ENCODE data around the gene TMTC2.

Gene TMTC2

GRCh38 chr12:83083616-83084015 lies 396.9 kb downstream of the TMTC2 start:
- DNase-seq, result no peak
- H3K36me3 ChIP-seq (ENCODE audit: control insufficient read depth in 4 of 4, insufficient read depth in 4 of 4, low read length in 3 of 4), result no peaks in the 10 kb centered on the region
- 90% methylated on average over 2 of the region's 4 CpGs for WGBS (ENCODE audit: insufficient coverage)
- POLR2A ChIA-PET, result no interaction called here
- H3K4me3 ChIP-seq (ENCODE audit: control insufficient read depth in 1 of 7, extremely low read depth in 1 of 7, insufficient read depth in 4 of 7, low read depth in 2 of 7, low read length in 6 of 7), result no peak overlapping the region
- no peaks in the 10 kb centered on the region for H3K27me3 ChIP-seq (replicated peaks in 2 of 5; ENCODE audit: control insufficient read depth in 4 of 5, insufficient read depth in 5 of 5, low read length in 4 of 5)
- H3K27ac ChIP-seq (ENCODE audit: insufficient read depth in 1 of 2, low read depth in 1 of 2, low read length in 2 of 2, poor library complexity in 1 of 2, severe bottlenecking in 2 of 2), result no peak overlapping the region
- CTCF ChIA-PET, result no interaction called here
- H3K9me3 ChIP-seq (ENCODE audit: control extremely low read depth in 1 of 5, control insufficient read depth in 4 of 5, insufficient read depth in 2 of 5, low read depth in 1 of 5, low read length in 4 of 5), result no peaks in the 10 kb centered on the region
- no peaks in the 10 kb centered on the region for H3K4me1 ChIP-seq (ENCODE audit: control extremely low read depth in 1 of 4, control insufficient read depth in 4 of 4, insufficient read depth in 4 of 4, low read length in 3 of 4)

DNA sequence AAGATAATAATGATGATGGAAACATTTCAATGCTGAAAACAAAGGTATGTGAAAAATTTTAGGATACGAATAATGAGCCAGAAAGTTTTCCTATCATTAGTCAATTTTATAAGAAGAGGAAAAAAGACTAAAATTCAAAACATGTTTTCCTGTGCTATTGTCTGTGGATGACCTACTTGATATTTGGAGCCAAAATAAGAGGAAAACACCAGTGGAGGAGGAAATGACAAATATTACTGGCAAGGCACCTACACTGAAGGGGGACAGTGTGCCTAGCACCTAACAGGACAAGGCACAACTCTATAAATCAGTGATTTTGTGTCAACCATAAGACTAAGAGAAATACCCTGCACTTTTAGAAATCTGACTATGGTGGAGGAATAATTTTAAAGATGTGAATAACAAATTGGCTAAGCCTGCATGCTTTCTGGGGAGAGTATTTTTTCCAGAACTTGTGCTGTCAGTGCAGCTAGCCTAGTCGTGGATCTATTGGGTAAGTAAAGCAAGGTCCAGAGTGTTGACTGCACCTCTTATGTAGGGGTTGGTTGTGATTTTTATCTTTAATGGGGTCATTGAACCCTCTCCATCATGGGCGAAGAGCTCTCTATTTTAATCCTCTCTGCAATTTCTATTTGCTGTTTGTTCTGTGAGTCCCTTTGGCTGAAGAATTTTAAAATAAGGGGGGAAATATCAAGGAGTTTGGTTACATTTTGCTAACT lies 398.0 kb downstream of the TMTC2 start:
- POLR2A ChIA-PET, result no interaction called here
- Histone ChIP-seq H3K9me3 (ENCODE audit: control extremely low read depth in 1 of 5, control insufficient read depth in 4 of 5, insufficient read depth in 2 of 5, low read depth in 1 of 5, low read length in 4 of 5) (no peaks in the 10 kb centered on the region), H3K4me1 (ENCODE audit: control extremely low read depth in 1 of 4, control insufficient read depth in 4 of 4, insufficient read depth in 4 of 4, low read length in 3 of 4) (no peaks in the 10 kb centered on the region), H3K4me3 (ENCODE audit: control insufficient read depth in 1 of 7, extremely low read depth in 1 of 7, insufficient read depth in 4 of 7, low read depth in 2 of 7, low read length in 6 of 7) (no peak overlapping the region), H3K27ac (ENCODE audit: insufficient read depth in 1 of 2, low read depth in 1 of 2, low read length in 2 of 2, poor library complexity in 1 of 2, severe bottlenecking in 2 of 2) (no peak overlapping the region), H3K36me3 (ENCODE audit: control insufficient read depth in 4 of 4, insufficient read depth in 4 of 4, low read length in 3 of 4) (no peaks in the 10 kb centered on the region), H3K27me3 (replicated peaks in 2 of 5; ENCODE audit: control insufficient read depth in 4 of 5, insufficient read depth in 5 of 5, low read length in 4 of 5) (no peaks in the 10 kb centered on the region)
- CTCF ChIA-PET, result no interaction called here
- 100% methylated on average over 1 of the region's 3 CpGs for WGBS (ENCODE audit: insufficient coverage)
- DNase-seq, result no peak

DNA sequence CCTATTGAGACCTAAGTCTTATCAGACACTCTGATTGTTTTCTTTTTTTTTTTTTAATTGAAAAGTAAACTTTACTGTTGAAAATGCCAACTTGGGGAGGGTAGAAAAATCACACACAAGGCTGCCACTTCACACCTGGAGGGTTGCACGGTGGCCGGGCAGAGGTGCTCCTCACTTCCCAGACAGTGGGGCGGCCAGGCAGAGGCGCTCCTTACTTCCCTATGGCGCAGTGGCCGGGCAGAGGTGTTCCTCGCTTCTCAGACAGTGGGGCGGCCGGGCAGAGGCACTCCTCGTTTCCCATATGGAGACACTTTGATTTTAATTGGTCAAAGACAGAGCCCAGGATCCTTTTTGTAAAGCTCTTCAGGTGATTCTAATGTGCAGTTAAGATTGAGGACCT lies 399.3 kb downstream of the TMTC2 start:
- H3K9me3 ChIP-seq (ENCODE audit: control extremely low read depth in 1 of 5, control insufficient read depth in 4 of 5, insufficient read depth in 2 of 5, low read depth in 1 of 5, low read length in 4 of 5), result no peaks in the 10 kb centered on the region
- no peak overlapping the region for H3K4me3 ChIP-seq (ENCODE audit: control insufficient read depth in 1 of 7, extremely low read depth in 1 of 7, insufficient read depth in 4 of 7, low read depth in 2 of 7, low read length in 6 of 7)
- CTCF ChIA-PET, result no interaction called here
- no peak overlapping the region for H3K27ac ChIP-seq (ENCODE audit: insufficient read depth in 1 of 2, low read depth in 1 of 2, low read length in 2 of 2, poor library complexity in 1 of 2, severe bottlenecking in 2 of 2)
- DNase-seq, result no peak
- no peaks in the 10 kb centered on the region for H3K27me3 ChIP-seq (replicated peaks in 2 of 5; ENCODE audit: control insufficient read depth in 4 of 5, insufficient read depth in 5 of 5, low read length in 4 of 5)
- no peaks in the 10 kb centered on the region for H3K4me1 ChIP-seq (ENCODE audit: control extremely low read depth in 1 of 4, control insufficient read depth in 4 of 4, insufficient read depth in 4 of 4, low read length in 3 of 4)
- no peaks in the 10 kb centered on the region for H3K36me3 ChIP-seq (ENCODE audit: control insufficient read depth in 4 of 4, insufficient read depth in 4 of 4, low read length in 3 of 4)
- POLR2A ChIA-PET, result no interaction called here
- 95% methylated on average over 10 of the region's 10 CpGs for WGBS (ENCODE audit: insufficient coverage)

DNA sequence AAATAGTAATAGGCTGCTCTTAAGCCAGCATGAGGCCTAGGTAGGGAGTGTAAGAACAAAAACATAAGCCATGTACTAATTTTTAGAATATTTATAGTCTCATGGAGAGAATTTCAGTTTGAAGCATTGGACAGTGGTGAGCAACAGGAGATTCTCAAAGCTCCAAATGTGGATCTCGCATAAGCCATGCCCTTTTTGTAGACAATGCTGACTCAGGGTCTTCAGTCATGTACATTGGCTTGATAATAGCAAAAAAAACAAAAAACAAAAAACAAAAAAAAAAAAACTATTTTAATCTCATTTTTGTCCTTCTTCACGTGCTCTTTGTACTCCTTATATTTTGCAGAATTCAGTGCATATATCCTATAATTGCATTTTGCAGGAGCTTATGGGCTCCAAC lies 402.9 kb downstream of the TMTC2 start:
- H3K27ac ChIP-seq (ENCODE audit: insufficient read depth in 1 of 2, low read depth in 1 of 2, low read length in 2 of 2, poor library complexity in 1 of 2, severe bottlenecking in 2 of 2), result no peak overlapping the region
- no peak for DNase-seq
- no peaks in the 10 kb centered on the region for H3K36me3 ChIP-seq (ENCODE audit: control insufficient read depth in 4 of 4, insufficient read depth in 4 of 4, low read length in 3 of 4)
- no peaks in the 10 kb centered on the region for H3K27me3 ChIP-seq (replicated peaks in 2 of 5; ENCODE audit: control insufficient read depth in 4 of 5, insufficient read depth in 5 of 5, low read length in 4 of 5)
- ChIA-PET POLR2A (no interaction called here), CTCF (no interaction called here)
- no peaks in the 10 kb centered on the region for H3K4me1 ChIP-seq (ENCODE audit: control extremely low read depth in 1 of 4, control insufficient read depth in 4 of 4, insufficient read depth in 4 of 4, low read length in 3 of 4)
- 92% methylated on average over 2 of the region's 2 CpGs for WGBS (ENCODE audit: insufficient coverage)
- no peaks in the 10 kb centered on the region for H3K9me3 ChIP-seq (ENCODE audit: control extremely low read depth in 1 of 5, control insufficient read depth in 4 of 5, insufficient read depth in 2 of 5, low read depth in 1 of 5, low read length in 4 of 5)
- no peak overlapping the region for H3K4me3 ChIP-seq (ENCODE audit: control insufficient read depth in 1 of 7, extremely low read depth in 1 of 7, insufficient read depth in 4 of 7, low read depth in 2 of 7, low read length in 6 of 7)

DNA sequence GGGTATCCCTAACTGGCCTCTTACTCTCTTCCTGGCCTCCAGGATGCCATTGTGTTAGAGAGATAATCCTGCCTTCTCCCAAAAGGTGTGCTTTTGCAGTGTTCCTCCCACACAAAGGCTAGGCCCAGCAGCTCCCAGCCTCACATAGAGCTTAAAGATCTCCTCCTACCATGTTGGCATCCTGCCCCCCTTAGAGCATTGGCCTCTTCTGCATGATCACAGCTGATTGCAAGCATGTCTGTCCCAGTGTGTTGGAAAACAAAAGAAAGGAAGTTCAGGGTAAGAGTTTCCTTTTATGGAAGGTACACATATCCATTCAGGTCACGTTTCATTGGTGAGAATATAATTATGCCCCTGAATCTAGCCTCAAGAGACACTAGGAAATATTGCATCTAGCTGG lies 405.4 kb downstream of the TMTC2 start:
- Histone ChIP-seq H3K27me3 (replicated peaks in 2 of 5; ENCODE audit: control insufficient read depth in 4 of 5, insufficient read depth in 5 of 5, low read length in 4 of 5) (no peaks in the 10 kb centered on the region), H3K4me3 (ENCODE audit: control insufficient read depth in 1 of 7, extremely low read depth in 1 of 7, insufficient read depth in 4 of 7, low read depth in 2 of 7, low read length in 6 of 7) (no peak overlapping the region), H3K36me3 (ENCODE audit: control insufficient read depth in 4 of 4, insufficient read depth in 4 of 4, low read length in 3 of 4) (no peaks in the 10 kb centered on the region), H3K4me1 (ENCODE audit: control extremely low read depth in 1 of 4, control insufficient read depth in 4 of 4, insufficient read depth in 4 of 4, low read length in 3 of 4) (no peaks in the 10 kb centered on the region), H3K9me3 (ENCODE audit: control extremely low read depth in 1 of 5, control insufficient read depth in 4 of 5, insufficient read depth in 2 of 5, low read depth in 1 of 5, low read length in 4 of 5) (no peaks in the 10 kb centered on the region), H3K27ac (ENCODE audit: insufficient read depth in 1 of 2, low read depth in 1 of 2, low read length in 2 of 2, poor library complexity in 1 of 2, severe bottlenecking in 2 of 2) (no peak overlapping the region)
- ChIA-PET CTCF (no interaction called here), POLR2A (no interaction called here)
- 71% methylated on average over 1 of the region's 1 CpG for WGBS (ENCODE audit: insufficient coverage)
- DNase-seq, result no peak

- POLR2A ChIA-PET, result no interaction called here
- CTCF ChIA-PET, result no interaction called here
- no peaks in the 10 kb centered on the region for H3K4me1 ChIP-seq (ENCODE audit: control extremely low read depth in 1 of 4, control insufficient read depth in 4 of 4, insufficient read depth in 4 of 4, low read length in 3 of 4)
- no peaks in the 10 kb centered on the region for H3K27me3 ChIP-seq (replicated peaks in 2 of 5; ENCODE audit: control insufficient read depth in 4 of 5, insufficient read depth in 5 of 5, low read length in 4 of 5)
- no peaks in the 10 kb centered on the region for H3K36me3 ChIP-seq (ENCODE audit: control insufficient read depth in 4 of 4, insufficient read depth in 4 of 4, low read length in 3 of 4)
- H3K9me3 ChIP-seq (ENCODE audit: control extremely low read depth in 1 of 5, control insufficient read depth in 4 of 5, insufficient read depth in 2 of 5, low read depth in 1 of 5, low read length in 4 of 5), result no peaks in the 10 kb centered on the region
- no peak overlapping the region for H3K4me3 ChIP-seq (ENCODE audit: control insufficient read depth in 1 of 7, extremely low read depth in 1 of 7, insufficient read depth in 4 of 7, low read depth in 2 of 7, low read length in 6 of 7)
- 90% methylated on average over 4 of the region's 5 CpGs for WGBS (ENCODE audit: insufficient coverage)
- no peak overlapping the region for H3K27ac ChIP-seq (ENCODE audit: insufficient read depth in 1 of 2, low read depth in 1 of 2, low read length in 2 of 2, poor library complexity in 1 of 2, severe bottlenecking in 2 of 2)
- DNase-seq, result no peak
Observed at GRCh38 chr12:83092606-83093005, 405.9 kb downstream of the TMTC2 start.

DNA sequence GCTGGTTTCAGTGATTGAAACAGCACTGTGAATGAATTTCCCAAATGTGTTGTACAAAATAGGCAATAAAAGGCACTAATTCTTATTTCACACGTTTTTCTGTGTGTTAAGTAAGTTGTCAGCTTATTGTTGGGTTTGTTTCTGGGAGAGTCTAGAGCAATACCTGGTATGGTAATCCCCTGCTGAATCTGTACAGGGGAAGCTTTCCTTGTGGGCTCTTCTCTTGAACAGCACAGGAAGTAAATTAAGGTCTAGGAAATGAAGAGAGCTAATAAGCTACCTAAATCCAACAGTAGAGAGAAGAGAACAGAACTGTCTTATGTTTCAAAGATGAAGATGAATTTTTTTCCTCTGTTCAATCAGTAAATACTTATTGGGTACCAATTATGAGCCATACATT lies 406.7 kb downstream of the TMTC2 start:
- ChIA-PET POLR2A (no interaction called here), CTCF (no interaction called here)
- DNase-seq, result no peak
- WGBS (ENCODE audit: insufficient coverage), result 83% methylated on average over 1 of the region's 1 CpG
- no peak overlapping the region for H3K4me3 ChIP-seq (ENCODE audit: control insufficient read depth in 1 of 7, extremely low read depth in 1 of 7, insufficient read depth in 4 of 7, low read depth in 2 of 7, low read length in 6 of 7)
- H3K36me3 ChIP-seq (ENCODE audit: control insufficient read depth in 4 of 4, insufficient read depth in 4 of 4, low read length in 3 of 4), result no peaks in the 10 kb centered on the region
- no peak overlapping the region for H3K27ac ChIP-seq (ENCODE audit: insufficient read depth in 1 of 2, low read depth in 1 of 2, low read length in 2 of 2, poor library complexity in 1 of 2, severe bottlenecking in 2 of 2)
- H3K27me3 ChIP-seq (replicated peaks in 2 of 5; ENCODE audit: control insufficient read depth in 4 of 5, insufficient read depth in 5 of 5, low read length in 4 of 5), result no peaks in the 10 kb centered on the region
- H3K9me3 ChIP-seq (ENCODE audit: control extremely low read depth in 1 of 5, control insufficient read depth in 4 of 5, insufficient read depth in 2 of 5, low read depth in 1 of 5, low read length in 4 of 5), result no peaks in the 10 kb centered on the region
- no peaks in the 10 kb centered on the region for H3K4me1 ChIP-seq (ENCODE audit: control extremely low read depth in 1 of 4, control insufficient read depth in 4 of 4, insufficient read depth in 4 of 4, low read length in 3 of 4)

Data from common myeloid progenitor, CD34-positive (primary cell).